Ammon's horn (tissue), 1 donor: ENCODE measurements around the gene NME7.

Source experiments
- DNase-seq: peaks from one replicate; pipeline ENCODE4 v3.0.0-alpha.2; 2016; ENCODE audit warnings: low spot score

Gene NME7

DNA sequence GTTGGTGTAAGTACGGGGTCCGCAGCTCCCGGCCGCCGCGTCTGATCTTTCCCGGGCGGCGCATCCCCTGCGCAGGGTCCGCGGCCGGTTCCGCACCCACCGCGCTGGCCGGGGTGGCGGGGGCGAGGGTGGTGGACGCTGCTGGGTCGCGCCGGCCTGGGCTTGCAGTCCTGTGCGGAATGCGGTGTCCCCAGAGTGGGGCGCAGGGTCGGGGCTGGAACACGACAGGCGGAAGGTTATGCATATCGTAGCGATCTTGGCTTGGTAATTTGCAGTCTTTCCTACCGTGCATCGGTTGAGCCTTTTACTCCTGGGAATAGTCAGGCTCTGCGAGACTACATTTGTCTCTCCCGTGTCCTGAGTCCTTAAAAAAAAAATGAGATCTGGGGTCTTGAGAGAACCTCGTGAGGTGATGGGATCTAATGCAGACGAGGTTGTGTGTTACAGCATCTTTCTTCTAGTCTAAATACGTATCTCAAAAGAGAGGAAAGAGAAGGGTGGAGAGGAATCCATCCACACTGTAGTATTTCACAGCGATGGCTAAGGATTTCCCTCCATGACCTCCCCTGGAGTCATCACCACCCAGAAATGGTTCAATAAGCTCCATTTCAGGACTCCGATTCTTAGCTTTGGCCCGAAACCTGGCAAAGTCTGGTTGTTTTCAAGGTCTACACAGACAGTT lies 260.5 kb downstream of the NME7 start:
- no peak for DNase-seq

DNA sequence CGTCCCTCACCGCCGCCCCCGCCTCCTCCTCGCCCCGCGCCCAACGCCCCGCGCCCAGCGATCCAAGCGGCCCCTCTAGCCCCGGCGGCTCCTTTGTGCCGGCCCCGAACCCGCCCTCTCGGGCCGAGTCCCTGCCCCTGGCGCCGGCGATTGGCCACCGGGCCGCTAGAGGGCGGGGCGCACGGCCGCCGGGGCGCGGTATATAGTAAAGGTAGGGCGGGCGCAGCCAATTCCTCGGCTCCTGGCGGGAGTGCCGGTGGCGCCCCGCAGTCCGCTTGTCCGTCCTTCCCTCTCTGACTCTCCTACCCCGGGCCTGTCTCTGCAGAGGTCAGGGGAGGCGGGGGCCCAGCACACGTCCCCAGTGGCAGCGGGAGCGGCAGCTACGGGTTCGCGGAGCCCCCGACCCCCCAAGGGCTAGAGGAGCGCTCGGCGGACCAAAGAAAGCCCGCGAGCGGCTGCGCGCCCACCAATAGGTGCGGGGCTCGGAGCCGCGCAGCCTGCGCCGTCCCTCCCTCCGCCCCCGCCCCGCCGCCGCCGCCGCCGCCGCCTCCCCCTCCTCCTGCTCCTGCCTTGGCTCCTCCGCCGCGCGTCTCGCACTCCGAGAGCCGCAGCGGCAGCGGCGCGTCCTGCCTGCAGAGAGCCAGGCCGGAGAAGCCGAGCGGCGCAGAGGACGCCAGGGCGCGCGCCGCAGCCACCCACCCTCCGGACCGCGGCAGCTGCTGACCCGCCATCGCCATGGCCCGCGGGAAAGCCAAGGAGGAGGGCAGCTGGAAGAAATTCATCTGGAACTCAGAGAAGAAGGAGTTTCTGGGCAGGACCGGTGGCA lies 261.3 kb downstream of the NME7 start, which contains the start of gene ATP1B1:
TSS of gene ATP1B1 (plus strand) at position 596 of the 826 bp plus-strand sequence. CDS start at position 736, 140 bp downstream.
- DNase-seq, result peak; percentile 92

DNA sequence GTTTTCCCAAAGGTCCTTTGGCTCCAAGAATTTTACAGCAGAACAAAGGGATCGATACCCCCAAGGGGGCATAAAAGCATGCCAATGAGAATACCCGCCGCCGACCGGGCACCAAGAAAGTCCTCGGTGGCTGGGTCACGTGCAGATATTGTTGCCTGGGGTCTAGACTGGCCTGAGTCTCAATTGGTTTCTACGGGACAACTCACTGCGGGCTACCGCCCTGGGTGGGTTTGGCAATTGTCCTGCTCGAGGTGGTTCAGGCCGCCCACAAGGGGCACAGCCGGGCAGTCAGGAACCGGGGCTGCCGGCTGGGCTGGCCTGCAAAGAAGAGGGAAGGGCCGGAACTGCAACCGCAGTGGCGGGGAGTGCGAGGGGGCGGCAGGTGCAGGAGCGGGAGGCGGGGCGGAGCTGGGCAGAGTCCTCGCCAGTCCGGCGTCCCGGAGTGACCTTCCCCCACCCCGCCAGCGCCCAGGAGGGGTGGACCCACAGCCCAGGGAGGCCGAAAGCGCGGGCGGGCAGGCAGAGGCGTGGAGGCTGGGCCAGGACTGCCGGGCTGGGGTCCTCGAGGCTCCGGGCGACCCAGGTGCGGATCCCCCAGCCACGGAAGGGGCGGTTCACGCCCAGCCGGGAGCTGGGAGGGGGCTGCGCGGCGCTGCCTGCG lies 262.0 kb downstream of the NME7 start:
- DNase-seq, result peak; percentile 87

DNA sequence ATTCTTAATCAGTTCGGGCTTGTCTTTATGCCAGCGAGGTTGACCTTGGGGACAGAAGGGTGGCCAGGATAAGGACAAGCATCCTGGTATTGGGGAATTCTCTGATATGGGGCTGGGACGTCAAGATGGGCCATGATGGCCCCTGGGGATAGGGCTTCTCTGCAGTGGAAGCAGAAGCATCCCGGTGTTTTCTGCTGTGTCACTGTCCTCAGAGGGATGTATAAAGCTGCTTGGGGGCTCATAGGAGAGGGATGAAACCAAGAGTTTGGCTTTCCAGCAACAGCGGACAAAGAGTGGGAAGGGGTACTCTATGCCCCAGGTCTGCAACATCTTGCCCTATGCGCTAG lies 262.5 kb downstream of the NME7 start:
- no peak for DNase-seq

DNA sequence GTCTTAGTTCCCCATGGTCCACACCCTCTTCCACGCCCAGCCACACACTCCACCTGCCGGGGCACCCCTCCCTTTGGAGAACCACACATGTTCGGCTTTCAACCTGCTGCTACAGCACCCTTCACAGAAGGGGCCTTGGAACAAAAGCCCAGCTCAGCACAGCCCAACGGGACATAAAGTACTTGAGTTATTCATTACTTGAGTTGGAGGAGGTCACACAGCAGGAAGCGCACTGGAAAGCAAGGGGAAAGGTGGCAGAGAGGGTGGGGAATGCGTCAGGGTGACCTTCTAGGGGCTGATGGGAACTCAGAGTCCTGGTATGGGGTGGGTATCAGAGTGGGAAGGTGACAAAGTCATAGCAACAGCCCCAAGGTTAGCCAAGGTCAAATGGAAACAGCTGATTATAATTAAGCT lies 264.1 kb downstream of the NME7 start:
- no peak for DNase-seq

DNA sequence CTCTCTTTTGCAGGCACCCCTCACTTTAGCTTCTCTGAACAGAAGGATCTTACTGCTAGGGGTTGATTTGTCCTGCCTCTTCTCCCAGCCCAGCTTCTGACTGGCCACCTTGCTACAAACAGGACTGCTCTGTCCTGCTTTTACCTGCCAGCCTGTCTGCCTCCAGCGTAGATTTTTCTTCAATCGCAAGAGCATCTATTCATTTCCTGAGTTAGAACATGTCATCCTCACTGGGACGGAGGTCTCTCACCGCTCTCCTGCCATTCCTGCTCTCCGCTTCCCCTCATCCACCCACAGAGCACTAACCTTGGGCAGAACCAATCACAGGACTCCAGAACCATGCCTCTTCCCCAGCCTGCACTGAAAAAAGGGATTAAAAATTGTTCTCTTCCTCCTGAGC lies 264.6 kb downstream of the NME7 start:
- DNase-seq, result no peak

- peak; percentile 83 for DNase-seq
Observed at GRCh38 chr1:169102567-169102966, 265.0 kb downstream of the NME7 start.

GRCh38 chr1:169100651-169101088 lies 266.9 kb downstream of the NME7 start:
- no peak for DNase-seq

DNA sequence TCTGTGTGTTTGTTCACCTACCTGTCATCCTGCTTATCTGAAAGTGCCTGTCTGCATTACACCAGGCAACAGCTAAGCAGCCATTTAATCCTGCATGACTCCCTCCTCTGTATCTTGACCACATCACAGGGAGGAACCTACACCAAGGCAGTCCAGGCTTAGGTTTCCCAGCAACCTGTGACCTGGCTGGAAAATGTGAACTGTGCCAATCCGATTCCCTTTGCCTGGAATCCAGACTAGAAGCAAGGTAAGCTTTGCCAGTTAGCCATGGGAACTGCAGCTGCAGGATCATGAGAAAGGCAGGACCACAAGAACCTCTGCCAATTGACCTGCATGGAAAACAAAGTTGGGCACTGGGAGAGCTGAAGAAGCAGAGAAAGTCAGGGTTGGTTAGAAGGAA lies 267.4 kb downstream of the NME7 start:
- no peak for DNase-seq

- DNase-seq, result no peak
Observed at GRCh38 chr1:169099561-169099960, 268.0 kb downstream of the NME7 start.

DNA sequence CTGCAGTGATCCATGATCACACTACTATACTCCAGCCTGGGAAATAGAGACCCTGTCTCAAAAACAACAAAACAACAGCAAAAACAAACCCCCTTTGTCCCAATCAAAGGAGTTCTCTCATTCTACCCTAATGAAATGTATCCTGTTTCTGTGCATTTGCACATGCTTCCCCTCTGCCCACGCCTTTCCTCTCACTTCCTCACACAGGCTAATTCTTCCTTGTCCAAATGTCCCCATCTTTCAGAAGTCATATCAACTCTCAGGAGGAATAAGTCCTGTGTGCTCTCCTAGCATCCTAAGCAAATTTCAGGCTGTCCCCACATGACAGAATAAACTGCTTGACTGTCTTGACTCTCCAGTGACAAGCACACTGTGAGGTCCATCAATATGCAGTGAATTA lies 269.2 kb downstream of the NME7 start:
- DNase-seq, result no peak

- no peak for DNase-seq
Observed at GRCh38 chr1:169094897-169095569, 272.6 kb downstream of the NME7 start.

- DNase-seq, result no peak
Observed at GRCh38 chr1:169092399-169092798, 275.2 kb downstream of the NME7 start.

GRCh38 chr1:169091480-169091941 lies 276.1 kb downstream of the NME7 start:
- no peak for DNase-seq

DNA sequence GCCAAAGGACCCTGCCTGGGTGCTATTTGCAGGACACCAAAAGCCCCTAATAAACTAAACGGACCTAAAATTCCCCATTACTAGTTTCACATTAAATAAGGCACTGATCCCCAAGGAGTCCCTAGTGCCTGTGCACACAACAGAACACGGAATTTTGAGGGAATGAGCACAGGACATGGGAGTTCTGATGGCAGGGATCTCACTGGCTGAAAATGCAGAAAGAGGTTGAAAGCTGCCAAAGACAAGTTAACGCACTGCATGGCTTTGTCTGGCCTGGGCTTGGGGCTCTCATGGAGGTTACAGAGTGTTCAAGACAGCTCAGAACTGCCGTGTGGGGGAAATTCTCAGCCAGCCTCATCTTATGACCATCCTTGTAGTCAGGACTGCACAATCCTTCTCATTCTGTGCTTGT lies 276.7 kb downstream of the NME7 start:
- DNase-seq, result no peak

GRCh38 chr1:169090308-169090899 lies 277.2 kb downstream of the NME7 start:
- no peak for DNase-seq

GRCh38 chr1:169089776-169090175 lies 277.8 kb downstream of the NME7 start:
- peak; percentile 77 for DNase-seq

DNA sequence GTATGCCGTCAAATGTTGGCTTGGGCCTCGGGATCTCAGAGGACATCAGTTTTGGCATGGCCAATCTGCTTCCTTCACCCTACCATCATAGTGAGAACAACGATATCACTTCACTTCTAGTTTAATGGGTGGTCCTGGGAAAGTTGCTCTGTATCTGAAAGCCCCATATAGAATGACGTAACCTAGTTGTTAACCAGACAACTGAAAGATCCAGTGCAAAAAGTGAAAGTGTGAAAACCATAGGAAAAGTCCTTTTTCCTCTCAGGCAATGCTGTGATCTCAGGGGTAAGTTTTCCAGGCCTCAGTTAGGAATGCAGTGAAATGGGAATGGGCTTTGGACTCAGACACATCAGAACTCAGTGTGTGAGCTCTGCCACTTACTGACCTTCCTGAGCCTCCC lies 279.7 kb downstream of the NME7 start:
- no peak for DNase-seq

- no peak for DNase-seq
Observed at GRCh38 chr1:169086603-169087455, 280.8 kb downstream of the NME7 start.

DNA sequence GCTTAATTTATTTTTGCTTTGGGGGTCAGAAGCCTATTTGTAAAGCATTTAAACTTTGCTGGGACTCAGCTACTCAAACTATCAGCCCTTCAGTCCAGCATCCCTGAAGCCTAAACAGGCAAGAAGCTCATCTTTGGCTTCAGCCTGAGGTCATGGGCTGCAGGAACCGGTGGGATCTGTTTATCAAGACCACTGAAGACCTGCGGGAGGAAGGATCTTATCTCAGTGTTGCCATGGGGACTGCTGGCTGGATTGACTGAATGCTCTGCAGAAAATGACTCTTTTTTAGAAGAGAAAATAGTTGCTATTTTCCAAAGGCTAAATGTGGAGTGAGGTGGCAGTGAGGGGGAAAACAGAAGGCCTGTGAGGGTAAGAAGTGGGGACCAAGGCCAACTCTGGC lies 281.7 kb downstream of the NME7 start:
- no peak for DNase-seq
